ENCODE data around the gene TECPR2.

The TECPR2 gene

DNA sequence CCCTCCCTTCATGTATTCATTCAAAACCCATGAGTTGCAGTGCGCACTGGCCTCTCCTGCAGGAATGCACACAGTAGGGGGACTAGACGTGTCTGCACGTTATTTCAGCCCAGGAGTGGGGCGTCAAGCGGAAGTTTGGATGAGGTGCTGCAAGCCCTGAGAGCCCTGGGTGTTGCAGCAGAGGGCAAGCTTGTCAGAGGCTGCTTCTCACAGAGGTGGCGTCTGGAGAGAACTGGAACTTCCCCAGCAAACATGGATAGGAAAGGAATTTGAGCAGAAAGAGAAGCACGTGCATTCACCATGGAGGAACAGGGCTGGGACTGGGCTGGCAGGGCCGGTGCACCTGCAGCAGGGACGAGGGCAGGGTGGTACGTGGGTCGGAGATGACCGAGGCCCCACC lies 64.9 kb downstream of the TECPR2 start:
- no peak for DNase-seq

DNA sequence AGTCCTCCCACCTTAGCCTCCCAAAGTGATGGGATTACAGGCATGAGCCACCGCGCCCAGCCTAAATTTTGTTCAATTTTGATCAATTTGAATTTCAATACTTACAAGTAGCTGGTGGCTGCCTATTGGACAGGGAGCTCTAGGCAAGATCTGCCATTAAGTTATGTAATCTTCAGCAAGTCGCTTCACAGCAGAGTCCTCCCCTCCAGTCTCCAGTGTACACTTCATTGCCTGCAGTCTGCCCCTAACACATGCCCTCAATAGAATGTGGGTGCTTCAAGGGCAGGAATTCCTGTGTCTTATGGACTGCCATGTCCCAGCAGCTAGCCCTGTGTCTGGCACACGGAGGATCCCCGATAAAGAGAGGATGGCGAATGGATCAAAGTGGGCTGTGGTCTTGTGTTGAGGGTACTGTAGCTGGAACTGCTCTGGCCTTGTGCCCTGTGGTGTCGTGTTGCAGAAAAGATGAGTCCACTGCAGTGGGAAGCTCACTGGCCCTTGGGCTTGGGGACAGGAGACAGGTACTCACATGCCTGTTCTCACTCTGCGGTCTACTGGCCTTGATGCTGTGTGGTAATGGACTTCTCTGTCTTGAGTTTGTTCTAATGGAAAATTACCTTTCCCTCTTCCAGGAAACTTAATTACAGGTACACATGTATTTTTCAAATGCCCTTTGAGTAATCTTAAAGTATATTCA lies 67.6 kb downstream of the TECPR2 start:
- DNase-seq: no peak

DNA sequence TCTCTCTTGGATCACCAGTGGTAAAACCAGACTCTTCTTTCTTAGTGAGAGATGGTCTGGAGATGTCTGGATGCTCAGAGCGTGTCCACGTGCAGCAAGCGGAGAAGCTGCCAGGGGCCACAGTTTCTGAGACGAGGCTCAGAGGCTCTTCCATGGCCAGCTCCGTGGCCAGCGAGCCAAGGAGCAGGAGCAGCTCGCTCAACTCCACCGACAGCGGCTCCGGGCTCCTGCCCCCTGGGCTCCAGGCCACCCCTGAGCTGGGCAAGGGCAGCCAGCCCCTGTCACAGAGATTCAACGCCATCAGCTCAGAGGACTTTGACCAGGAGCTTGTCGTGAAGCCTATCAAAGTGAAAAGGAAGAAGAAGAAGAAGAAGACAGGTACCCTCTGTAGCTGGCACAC lies 69.0 kb downstream of the TECPR2 start:
- DNase-seq: no peak

DNA sequence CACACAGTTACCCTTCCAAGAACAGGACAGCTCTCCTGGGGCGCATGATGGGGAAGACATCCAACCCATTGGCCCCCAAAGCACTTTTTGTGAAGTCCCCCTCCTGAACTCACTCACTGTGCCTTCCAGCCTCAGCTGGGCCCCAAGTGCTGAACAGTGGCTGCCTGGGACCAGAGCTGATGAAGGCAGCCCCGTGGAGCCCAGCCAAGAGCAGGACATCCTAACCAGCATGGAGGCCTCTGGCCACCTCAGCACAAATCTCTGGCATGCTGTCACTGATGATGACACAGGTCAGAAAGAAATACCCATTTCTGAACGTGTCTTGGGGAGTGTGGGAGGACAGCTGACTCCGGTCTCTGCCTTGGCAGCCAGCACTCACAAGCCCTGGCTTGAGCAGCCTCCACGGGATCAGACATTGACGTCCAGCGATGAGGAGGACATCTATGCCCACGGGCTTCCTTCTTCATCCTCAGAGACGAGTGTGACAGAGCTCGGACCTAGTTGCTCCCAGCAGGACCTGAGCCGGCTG lies 72.0 kb downstream of the TECPR2 start:
- no peak for DNase-seq

DNA sequence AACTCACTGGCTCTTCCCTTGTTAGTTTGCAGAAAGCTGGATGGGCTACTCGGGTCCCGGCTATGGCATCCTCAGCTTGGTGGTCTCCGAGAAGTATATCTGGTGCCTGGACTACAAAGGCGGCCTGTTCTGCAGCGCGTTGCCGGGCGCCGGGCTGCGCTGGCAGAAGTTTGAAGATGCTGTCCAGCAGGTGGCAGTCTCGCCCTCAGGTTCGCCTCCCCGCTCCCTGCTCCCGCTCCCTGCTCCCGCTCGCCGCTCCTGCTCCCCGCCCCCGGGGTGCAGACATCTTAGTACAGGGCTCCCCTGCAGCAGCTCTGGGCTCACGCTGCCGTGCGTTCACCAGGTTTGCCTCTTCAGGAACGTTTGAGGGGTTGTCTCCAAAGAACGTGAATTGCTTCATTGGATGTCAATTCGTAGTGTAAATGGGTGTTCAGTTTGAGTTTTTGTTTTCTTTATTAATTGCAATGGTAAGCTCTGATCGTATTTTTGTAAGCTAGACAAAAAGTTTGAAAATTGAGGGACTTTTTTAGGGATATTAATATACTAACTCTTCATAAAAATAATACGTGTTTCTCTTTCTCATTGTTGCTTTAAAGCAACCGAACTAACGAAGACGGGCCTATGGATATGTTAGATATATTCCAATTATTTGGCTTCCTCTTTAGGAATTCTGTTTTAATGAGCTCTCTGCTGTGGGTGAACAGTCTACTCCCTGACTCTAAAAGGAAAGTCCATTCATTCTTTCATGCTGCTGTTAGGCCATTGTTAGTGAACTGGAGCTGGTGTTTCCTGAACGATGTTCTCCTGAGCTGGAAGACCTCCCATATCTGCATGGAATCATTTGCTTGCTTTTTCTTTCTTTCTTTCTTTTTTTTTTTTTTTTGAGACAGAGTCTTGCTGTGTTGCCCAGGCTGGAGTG lies 75.5 kb downstream of the TECPR2 start:
- peak; percentile 34 to 81 (median 46) for DNase-seq

DNA sequence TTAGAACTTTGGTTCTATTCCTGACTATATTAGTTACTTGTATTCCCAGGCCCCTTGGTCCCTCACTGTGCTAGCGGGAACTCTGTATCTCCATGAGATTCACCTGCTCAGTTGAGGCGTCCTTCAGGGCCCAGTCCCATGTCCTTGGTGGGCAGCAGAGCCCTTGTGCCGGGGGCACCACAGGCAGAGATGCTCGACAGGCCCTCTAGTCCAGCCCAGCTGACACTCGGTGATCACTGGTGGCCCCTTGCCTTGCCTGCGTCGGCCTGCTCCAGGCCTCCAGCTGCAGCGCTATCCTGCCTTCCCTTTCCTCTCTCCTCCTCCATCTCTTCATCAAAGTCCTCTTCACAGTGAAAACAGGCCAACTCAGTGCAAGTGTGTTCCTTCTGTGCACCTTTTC lies 76.8 kb downstream of the TECPR2 start:
- DNase-seq: no peak

DNA sequence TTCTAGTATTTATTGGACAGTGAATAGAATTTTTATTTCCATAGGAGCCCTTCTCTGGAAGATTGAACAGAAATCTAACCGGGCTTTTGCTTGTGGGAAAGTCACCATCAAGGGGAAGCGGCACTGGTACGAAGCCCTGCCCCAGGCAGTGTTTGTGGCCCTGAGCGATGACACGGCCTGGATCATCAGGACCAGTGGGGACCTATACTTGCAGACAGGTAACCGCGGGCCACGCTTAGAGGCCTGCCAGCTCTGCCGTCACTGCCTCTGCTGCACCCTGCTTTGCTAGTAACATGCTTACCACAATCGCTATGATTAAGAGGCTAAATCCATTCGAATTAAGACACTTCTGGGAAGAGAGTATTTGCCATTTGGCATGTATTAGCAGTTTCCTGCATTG lies 77.7 kb downstream of the TECPR2 start:
- no peak for DNase-seq

DNA sequence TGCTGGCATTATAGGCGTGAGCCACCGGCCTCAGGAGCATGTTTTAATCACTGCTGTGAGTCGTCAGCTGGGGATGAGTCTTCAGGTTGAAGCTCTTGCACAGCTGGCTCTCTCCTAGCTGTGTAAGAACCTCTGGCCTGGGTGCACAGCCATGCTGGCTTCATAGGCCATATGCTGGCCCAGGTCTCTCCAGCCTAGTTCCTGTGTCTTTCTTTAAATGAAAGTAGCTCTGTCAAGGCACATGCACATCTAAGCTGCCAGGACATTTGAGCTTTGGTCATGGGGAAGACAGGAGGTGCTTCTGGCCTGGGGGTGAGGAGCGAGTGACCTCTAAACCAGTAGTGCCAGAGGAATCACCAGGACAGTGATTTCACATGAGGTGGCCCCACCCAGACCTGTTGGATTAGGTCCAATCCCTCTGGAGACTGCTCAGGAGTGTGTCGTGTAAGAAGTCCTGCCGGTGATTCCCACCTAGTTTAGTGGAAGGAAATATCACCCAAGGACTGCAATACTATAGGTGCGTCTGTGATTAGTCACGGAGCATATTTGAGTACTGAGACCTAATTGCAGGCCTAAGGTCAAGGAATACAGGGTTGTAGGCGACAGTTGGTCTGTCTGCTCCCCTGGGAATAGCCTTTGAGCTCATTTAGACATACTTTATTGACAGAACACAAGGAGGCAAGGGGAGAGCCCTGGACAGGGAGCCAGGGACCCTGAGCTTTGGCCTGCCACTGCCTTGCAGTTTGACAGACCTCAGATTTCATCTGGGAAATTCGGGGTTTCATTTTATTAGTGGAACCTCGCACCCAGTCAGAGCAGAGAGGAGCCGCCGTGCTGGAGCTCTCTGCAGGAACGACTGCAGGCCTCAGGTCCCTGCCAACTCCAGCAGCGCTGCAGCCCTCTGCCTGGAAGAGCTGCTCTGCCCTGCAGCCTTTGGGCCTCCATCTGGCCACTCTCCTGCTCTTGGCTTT lies 79.8 kb downstream of the TECPR2 start:
- DNase-seq: no peak

DNA sequence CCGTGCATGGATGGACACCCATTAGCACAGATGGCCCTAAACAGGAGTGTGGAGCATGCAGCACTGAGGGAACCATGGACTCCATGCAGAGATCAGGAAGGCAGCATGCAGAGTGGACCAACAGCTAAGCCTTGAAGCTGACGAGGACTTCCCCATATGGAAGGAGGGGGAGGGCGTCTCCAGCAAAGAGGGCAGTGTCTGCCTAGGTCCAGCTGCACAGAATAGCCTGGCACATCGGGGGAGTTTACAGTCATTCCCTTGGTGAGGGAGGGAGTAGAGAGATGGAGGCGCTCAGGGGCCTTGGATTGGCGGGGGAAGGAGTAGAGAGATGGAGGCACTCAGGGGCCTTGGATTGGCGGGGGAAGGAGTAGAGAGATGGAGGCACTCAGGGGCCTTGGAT lies 82.3 kb downstream of the TECPR2 start:
- DNase-seq: no peak

DNA sequence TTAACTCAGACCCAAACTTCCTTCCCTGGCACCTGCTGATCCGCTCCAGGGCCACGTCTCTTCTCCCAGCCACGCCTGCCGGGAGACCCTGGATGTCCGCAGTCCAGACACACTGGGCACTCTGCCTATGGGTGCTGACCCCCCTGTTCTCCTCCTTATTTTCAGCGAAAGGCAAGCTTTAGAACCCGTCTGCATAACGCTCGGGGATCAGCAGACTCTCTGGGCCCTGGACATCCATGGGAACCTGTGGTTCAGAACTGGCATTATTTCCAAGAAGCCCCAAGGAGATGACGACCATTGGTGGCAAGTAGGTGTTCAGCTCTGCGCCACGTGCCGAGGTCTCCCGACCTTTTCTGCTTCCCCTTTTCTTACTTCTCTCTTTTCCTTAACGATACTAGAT lies 82.9 kb downstream of the TECPR2 start:
- no peak for DNase-seq

DNA sequence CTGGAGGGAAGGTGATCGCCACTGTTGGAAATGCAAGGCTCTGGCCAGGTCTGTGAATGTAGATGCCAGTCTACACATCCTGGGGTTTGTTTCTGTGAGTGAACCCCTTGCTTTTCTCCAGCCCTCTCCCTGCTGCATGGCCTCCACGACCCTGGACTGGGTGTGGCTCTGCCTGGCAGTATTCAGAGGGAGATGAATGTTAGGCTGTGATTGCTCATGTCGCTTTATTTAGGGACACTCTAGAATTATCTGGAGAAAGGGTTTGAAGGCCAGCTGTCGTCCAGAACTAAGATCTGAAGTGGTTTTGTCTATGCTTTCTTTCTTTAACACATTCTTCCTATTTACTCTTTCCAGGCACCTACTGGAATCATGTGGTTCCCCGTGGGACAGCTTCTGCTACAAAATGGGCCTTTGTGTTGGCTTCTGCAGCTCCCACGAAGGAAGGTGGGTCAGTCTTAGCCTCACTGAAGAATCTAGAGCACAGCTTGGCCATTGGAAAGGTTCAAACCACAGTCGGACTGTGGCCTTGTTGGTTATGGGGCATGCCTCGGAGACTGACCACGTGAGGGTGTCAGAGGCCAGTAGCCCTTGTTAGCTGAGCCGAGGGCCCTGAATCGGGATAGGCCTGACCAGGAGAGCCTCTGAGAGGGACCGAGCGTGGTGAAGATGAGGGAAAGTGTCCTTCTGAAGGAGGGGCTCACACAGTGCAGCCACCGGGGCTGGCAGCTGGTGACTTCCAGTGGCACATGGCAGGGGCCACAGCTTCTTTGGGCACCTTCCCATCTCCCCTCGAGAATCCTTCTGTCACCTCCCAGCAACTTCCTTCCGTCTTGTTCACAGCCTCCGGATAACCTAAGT lies 87.7 kb downstream of the TECPR2 start:
- DNase-seq: no peak

DNA sequence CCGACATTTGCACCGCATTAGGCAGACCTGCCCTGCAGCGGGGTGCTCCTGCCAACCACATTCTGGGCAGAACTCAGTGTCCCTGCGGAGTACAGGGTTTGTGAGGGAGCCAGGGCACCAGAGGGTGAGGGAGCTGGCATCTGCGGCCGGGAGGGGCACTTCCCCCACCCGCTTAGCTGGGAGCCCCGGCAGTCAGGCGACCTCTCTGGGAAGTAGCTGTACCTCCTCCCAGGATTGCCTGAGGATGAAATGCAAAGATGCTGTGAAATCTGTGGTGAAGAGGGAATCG lies 88.3 kb downstream of the TECPR2 start:
- DNase-seq: no peak

DNA sequence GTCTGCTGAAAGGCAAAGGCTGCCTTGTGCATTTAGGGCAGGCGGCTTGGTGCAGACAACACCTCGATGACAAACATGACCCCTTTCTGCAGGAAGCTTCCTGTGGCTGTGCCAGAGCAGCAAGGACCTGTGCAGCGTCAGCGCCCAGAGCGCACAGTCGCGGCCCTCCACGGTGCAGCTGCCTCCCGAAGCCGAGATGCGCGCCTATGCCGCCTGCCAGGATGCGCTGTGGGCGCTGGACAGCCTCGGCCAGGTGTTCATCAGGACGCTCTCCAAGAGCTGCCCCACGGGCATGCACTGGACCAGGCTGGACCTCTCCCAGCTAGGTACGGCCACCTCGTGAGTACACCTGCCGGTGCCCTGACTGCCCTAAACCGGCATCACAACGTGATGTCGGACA lies 89.6 kb downstream of the TECPR2 start:
- DNase-seq: no peak

DNA sequence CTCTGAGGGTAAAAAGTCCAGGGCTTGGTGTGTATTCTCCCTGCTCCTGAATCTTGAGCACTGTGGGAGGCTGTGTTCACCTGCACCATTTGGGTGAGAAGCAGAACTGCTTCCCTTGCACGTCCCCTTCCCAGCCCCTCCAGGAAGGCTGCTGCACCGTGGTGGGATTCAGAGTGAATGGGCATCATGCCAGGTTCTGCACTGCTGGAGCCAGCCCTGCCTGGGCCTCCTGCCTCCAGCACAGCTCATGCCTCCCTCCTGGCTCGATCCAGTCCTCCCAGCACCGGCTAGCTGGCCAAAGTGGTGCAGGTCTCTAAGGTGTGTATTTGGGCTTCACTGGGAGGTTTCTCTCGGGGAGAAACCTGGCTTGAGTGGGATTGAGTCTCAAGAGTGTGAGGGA lies 92.0 kb downstream of the TECPR2 start:
- DNase-seq: no peak

DNA sequence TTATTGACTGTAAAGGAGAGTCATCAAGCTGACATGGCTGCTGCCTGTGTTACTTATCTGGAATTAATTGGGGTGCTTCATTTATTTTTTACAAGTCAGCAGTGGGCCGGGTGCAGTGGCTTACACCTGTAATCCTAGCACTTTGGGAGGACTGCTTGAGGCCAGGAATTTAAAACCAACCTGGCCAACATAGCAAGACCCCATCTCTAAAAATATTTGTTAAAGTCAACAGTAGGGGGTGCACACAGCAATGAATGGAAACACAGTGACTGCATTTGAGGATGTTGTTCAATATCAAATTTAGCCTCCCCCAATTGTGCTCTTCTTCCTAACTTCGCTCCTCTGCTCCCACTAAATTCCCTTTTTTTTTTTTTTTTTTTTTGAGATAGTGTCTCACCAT lies 94.8 kb downstream of the TECPR2 start:
- no peak for DNase-seq

DNA sequence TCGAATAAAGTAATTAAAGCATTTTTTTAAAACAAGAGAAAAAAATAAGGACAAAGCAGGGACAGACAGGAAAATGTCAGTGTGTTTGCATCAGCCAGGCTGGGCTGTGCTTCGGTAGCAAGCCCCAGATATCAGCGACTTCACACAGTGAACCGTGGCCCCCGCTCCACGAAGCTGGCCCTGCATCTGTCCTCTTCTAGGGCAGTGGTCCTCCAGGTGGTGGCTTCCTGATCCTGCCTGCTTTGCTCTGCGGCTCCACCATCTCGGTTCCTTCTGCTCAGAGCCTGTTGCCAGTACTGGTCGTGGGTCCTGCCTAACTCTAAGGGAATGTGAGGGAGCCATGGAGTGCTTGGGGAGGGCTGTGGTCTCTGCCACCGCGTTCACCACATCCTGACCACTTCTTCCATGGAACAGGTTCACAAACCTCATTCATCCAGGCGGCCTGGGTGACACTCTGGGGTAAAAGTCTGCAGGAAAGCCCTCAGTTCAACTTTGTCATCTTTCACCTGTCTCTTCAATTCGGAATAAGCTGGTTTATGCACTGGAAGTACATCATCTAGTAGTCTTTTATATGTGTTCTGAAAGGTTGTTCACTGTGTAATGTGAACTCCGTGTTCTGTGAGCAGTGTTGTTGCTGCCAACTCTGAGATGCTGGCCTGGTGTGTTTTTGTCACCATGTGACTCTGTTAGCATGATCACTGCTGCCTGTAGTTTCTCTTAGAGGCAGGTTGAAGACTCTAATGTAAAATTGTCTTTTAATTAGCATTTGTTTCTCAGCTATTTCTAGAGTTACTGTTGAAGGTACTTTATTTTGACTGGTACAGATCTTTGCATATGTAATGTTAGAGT lies 99.0 kb downstream of the TECPR2 start:
- peak in 1 of 5 experiments; percentile 55 for DNase-seq

DNA sequence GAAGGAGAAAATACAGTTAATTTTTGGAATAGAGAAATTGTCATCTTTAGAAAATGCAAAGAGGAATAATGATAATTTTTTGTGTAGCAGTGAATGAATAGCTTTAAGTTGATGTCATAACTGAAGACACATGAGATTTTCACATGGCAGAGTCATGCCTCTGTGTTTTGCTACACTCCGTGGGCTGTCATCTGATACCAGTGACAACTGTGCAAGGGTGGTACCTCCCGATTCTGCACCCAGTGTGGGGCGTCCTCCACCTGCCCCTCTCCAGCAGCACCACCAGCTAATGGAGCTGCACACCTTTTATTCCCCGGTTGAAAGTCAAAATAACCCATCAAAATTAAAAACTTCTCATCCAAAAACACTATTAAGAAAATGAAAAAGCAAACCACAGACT lies 99.7 kb downstream of the TECPR2 start:
- no peak for DNase-seq

DNA sequence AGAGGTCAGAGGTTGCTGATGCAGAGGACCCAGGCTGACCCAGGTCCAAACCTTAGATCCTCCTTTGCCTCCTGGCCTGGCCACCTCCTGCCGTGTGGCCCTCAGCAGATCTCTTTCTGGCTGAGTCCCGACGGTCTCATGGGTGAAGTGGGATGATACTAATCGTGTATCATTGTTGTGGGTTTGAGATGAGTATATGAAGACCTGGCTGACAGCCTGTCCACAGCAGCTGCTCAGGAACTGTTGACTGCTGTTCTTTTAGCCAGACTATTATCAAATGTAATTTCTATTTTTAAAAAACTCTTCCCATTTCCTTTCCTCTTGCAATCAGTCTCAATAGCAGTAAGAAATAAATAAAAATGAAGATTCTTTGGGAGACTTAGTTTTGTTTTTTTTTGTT lies 101.3 kb downstream of the TECPR2 start:
- no peak for DNase-seq

DNA sequence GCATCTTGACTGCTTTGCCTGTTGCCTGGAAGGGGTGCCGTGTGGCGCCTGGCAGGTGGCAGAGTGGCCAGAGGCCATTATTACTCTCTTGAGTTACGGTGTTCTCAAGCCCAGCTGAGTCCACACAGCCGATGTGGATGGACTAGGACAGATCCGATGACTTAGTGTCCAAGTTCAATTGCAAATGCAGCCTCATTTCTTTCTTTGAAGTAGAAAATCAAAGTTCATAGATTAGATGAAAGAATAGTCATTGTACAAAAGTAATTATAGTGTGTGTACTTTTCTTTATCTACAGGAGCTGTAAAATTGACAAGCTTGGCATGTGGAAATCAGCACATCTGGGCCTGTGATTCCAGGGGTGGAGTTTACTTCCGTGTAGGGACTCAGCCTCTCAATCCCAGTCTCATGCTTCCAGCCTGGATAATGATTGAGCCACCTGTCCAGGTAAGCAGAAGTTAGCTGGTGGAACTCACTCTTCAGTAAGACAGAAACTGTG lies 102.2 kb downstream of the TECPR2 start:
- DNase-seq: no peak

DNA sequence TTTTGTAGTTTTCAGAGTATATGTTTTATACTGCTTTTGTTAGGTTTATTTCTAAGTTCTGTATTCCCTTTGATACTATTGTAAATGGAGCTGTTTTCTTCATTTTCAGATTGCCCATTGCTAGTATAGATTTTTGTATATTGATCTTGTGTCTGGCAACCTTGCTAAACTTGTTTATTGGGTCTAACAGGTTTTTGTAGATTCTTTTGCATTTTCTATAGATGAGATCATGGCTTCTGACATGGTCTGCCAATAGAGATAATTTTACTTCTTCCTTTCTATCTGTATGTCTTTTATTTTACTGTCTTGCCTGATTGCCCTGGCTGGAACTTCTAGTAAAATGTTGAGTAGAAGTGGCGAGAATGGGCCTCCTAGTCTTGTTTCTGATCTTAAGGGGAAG lies 106.5 kb downstream of the TECPR2 start:
- no peak for DNase-seq

Measured in T-helper 2 cell (primary cell).